HG02623 (cell line): Measurements from ENCODE around the gene ALDH3B1.

Source experiments
- ATAC-seq: cut with Tn5 transposase; IDR thresholded peaks from one replicate; pipeline ENCODE4 v1.9.1; 2021; ENCODE audit warnings: moderate library complexity; ENCODE audit not compliant: unreplicated experiment

Gene ALDH3B1

GRCh38 chr11:68061508-68061907, 51.4 kb downstream of the ALDH3B1 start:
- ATAC-seq: no peak

- ATAC-seq: no peak
Measured at GRCh38 chr11:68064926-68065325, 54.8 kb downstream of the ALDH3B1 start.

- no peak for ATAC-seq
Measured at GRCh38 chr11:68065841-68066240, 55.7 kb downstream of the ALDH3B1 start.

- no peak for ATAC-seq
Measured at GRCh38 chr11:68066742-68067141, 56.6 kb downstream of the ALDH3B1 start.

- no peak for ATAC-seq
Measured at GRCh38 chr11:68067991-68068390, 57.9 kb downstream of the ALDH3B1 start.

- no peak for ATAC-seq
Measured at GRCh38 chr11:68071281-68072048, 61.3 kb downstream of the ALDH3B1 start.

- ATAC-seq: no peak
Measured at GRCh38 chr11:68074584-68075352, 64.6 kb downstream of the ALDH3B1 start.

- no peak for ATAC-seq
Measured at GRCh38 chr11:68076371-68077042, 66.4 kb downstream of the ALDH3B1 start.

GRCh38 chr11:68077617-68078582, 67.8 kb downstream of the ALDH3B1 start:
- no peak for ATAC-seq
